Left ventricle myocardium inferior (tissue), 1 donor: Measurements from ENCODE around the gene TOMM6. TPM values are rescaled to one million over a fixed set of nuclear protein-coding genes. Genes with fewer than 3 reads are reported as not detected.
"Not testable (repeated sequence)": the region's sequence is repeated elsewhere in the genome, so short reads cannot be mapped to it uniquely, and the experiment has no call there.

Experiments
- DNase-seq: peaks from one replicate; pipeline ENCODE4 v3.0.0-alpha.2; 2020
- H3K27ac ChIP-seq: fragments of 200-600 bp; replicated peaks from 2 replicates; pipeline ENCODE4 v1.8.0; 2021
- H3K27me3 ChIP-seq: fragments of 200-600 bp; 2 replicates; pipeline ENCODE4 v1.8.0; 2021; ENCODE audit warnings: low read depth
- H3K36me3 ChIP-seq: fragments of 200-600 bp; 2 replicates; pipeline ENCODE4 v1.8.0; 2021
- H3K4me1 ChIP-seq: fragments of 200-600 bp; 2 replicates; pipeline ENCODE4 v1.8.0; 2021
- H3K4me3 ChIP-seq: fragments of 200-600 bp; 2 replicates; pipeline ENCODE4 v1.8.0; 2021; ENCODE audit warnings: mild to moderate bottlenecking, moderate library complexity
- H3K9me3 ChIP-seq: fragments of 200-600 bp; replicated peaks from 2 replicates; pipeline ENCODE4 v1.8.0; 2021
- intact Hi-C: fragments of 100-400 bp; cut with micrococcal nuclease; formaldehyde crosslinking; loops from one replicate; pipeline ENCODE4 v1.11.0; 2022
- total RNA-seq: library from RNA; stranded (reverse); fragmentation: NEBNext Ultra II Directional; extraction: Animal tissue kit (Norgen Biotek cat#: 25700); gene quantifications from one replicate; pipeline ENCODE4 v1.2.1, GENCODE V29; 2021
- TF ChIP-seq, protein P1 (sequence below): fragments of 200-600 bp; IDR thresholded peaks from 2 replicates; pipeline ENCODE4 v1.8.0; 2021; ENCODE audit warnings: antibody characterized with exemption, mild to moderate bottlenecking, borderline replicate concordance
- donor health status: DM: no; HTN: yes; CAD: no; lungs with severe emphysema.

Gene TOMM6
- total RNA-seq, 1 donor from 2014 or later: 177 TPM

- intact Hi-C loops: loop anchor here (10.0 kb wide), 1 partner anchor 125 kb away; the partner anchor contains the start of genes BYSL and MED20
- Histone ChIP-seq H3K27ac (no peak overlapping the region), H3K4me3 (no peak overlapping the region), H3K36me3 (peaks cover 22% of the 10 kb centered on the region), H3K4me1 (peaks cover 20% of the 10 kb centered on the region), H3K9me3 (no peaks in the 10 kb centered on the region), H3K27me3 (no peaks in the 10 kb centered on the region)
- DNase-seq: no peak
- TF ChIP-seq, protein P1, sequence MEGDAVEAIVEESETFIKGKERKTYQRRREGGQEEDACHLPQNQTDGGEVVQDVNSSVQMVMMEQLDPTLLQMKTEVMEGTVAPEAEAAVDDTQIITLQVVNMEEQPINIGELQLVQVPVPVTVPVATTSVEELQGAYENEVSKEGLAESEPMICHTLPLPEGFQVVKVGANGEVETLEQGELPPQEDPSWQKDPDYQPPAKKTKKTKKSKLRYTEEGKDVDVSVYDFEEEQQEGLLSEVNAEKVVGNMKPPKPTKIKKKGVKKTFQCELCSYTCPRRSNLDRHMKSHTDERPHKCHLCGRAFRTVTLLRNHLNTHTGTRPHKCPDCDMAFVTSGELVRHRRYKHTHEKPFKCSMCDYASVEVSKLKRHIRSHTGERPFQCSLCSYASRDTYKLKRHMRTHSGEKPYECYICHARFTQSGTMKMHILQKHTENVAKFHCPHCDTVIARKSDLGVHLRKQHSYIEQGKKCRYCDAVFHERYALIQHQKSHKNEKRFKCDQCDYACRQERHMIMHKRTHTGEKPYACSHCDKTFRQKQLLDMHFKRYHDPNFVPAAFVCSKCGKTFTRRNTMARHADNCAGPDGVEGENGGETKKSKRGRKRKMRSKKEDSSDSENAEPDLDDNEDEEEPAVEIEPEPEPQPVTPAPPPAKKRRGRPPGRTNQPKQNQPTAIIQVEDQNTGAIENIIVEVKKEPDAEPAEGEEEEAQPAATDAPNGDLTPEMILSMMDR: no peak
Observed at GRCh38 chr6:41799559-41799911, 12.0 kb downstream of the TOMM6 start.

GRCh38 chr6:41801380-41801779 is 13.9 kb downstream of the TOMM6 start:
- no peak overlapping the region for H3K4me3 ChIP-seq
- peaks cover 19% of the 10 kb centered on the region for H3K36me3 ChIP-seq
- H3K9me3 ChIP-seq: no peaks in the 10 kb centered on the region
- no peaks in the 10 kb centered on the region for H3K27me3 ChIP-seq
- H3K4me1 ChIP-seq: peaks cover 9% of the 10 kb centered on the region
- intact Hi-C loops: no loop called here
- DNase-seq: no peak
- no peak overlapping the region for H3K27ac ChIP-seq
- TF ChIP-seq, protein P1: peak; percentile 51

DNA sequence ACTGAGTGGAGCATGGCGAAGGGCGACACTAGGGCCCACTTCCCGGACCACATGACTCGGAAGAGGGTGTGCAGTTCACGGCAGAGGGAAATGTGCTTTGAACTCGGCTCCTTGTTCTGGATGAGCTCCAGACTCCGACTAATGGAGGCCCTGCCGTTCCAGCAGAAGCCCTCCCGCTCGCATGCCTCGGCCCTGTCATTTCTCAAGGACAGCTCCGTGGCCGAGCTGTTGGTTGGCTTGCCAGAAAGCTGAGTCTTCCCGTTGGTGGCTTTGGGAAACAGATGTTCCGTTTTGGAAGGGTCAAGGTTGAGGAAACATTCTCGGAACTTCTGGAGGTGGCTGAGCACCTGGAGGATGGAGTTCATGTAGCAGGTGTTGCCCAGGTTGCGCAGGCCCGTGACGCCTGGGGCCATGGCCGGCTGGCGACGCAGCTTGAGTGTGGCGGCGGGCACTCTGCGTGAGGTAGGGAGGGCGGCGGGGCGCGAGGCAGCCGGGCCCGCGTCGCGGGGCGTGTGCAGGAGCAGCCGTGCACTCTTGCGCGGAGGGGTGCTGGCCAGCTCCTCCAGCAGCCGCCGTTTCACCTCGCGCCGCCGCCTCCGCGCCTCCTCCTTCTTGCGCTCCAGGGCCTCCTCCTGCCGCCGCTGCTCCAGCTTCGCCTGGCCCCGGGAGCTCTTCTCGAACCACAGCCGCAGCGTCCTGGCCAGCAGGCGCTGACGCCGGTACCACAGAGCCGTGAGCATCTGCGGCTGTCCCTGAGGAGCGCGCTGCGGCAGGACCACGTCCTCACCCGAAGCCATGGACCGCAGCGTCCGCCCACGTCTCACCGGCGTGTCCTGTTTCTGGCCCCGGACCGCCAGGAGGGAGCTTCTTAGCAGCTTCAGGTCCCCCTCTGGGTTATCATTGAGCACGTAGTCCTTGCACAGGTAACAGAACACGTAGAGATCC is 18.6 kb downstream of the TOMM6 start:
- Histone ChIP-seq H3K4me3 (no peak overlapping the region), H3K36me3 (peaks cover 16% of the 10 kb centered on the region), H3K27ac (no peak overlapping the region)

GRCh38 chr6:41811095-41811494 is 23.6 kb downstream of the TOMM6 start:
- no peaks in the 10 kb centered on the region for H3K9me3 ChIP-seq
- no peak overlapping the region for H3K27ac ChIP-seq
- peaks cover 7% of the 10 kb centered on the region for H3K36me3 ChIP-seq
- peaks cover 22% of the 10 kb centered on the region for H3K4me1 ChIP-seq
- H3K27me3 ChIP-seq: no peaks in the 10 kb centered on the region
- intact Hi-C loops: no loop called here
- DNase-seq: no peak
- H3K4me3 ChIP-seq: no peak overlapping the region
- TF ChIP-seq, protein P1: no peak

More for the DNA sequence above, 18.6 kb downstream of the TOMM6 start:
- Histone ChIP-seq H3K4me1 (peaks cover 9% of the 10 kb centered on the region), H3K9me3 (no peaks in the 10 kb centered on the region), H3K27me3 (no peaks in the 10 kb centered on the region)
- TF ChIP-seq, protein P1: no peak
- no peak for DNase-seq
- intact Hi-C loops: no loop called here

GRCh38 chr6:41811946-41812345 is 24.5 kb downstream of the TOMM6 start:
- H3K36me3 ChIP-seq, intact Hi-C loops, H3K27me3 ChIP-seq, H3K9me3 ChIP-seq, H3K27ac ChIP-seq, H3K4me3 ChIP-seq, DNase-seq: not testable (repeated sequence)
- H3K4me1 ChIP-seq: peaks cover 25% of the 10 kb centered on the region

GRCh38 chr6:41813469-41813868 is 26.0 kb downstream of the TOMM6 start:
- DNase-seq: no peak
- H3K27me3 ChIP-seq: no peaks in the 10 kb centered on the region
- H3K36me3 ChIP-seq: no peaks in the 10 kb centered on the region
- H3K9me3 ChIP-seq: no peaks in the 10 kb centered on the region
- H3K4me1 ChIP-seq: peaks cover 25% of the 10 kb centered on the region
- TF ChIP-seq, protein P1: no peak
- peak overlapping the region; percentile 57 for H3K27ac ChIP-seq
- intact Hi-C loops: no loop called here
- H3K4me3 ChIP-seq: no peak overlapping the region
